ENCODE results near the gene HOXB2. TPM values are rescaled to one million over a fixed set of nuclear protein-coding genes. Genes with fewer than 3 reads are reported as not detected.

The HOXB2 gene
- total RNA-seq, 1 experiment from 2014 or later, result not detected

DNA sequence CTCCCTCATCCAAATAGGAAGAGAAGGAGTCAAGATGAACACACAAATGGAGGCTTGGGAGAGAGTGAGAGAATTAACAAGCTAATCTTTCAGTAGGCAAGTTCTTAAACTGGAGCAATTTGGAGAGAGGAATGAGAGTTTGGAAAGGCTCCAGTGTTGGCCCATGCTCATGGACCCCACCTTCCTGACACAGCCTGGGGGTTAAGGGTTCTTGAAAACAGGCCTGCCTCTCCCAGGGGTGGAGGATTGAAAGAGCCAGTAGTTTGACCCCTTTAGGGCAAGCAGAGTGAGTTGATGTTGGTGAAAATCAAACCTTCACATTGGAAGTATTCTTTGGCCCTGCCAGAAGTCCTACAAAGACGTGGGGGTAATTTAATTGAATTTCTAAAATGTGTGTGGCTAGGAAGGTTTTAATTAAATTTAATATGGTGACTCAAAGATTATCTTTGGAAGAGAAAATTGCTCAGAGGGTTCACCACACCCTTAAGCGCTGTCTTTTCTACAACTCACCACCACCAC lies 39.4 kb upstream of the HOXB2 start:
- Histone ChIP-seq H3K9ac (ENCODE audit: extremely low read depth, insufficient read length, low read length) (no peak overlapping the region), H3K4ac (ENCODE audit: low read depth, low read length) (no peak overlapping the region), H2AK5ac (ENCODE audit: insufficient read length, low read length) (no peak overlapping the region), H3K4me2 (ENCODE audit: insufficient read depth, insufficient read length, low read length) (no peak overlapping the region), H4K20me1 (ENCODE audit: control insufficient read depth, insufficient read depth, insufficient read length) (no peaks in the 10 kb centered on the region), H2BK15ac (ENCODE audit: low read depth, low read length) (no peak overlapping the region), H3T11ph (ENCODE audit: low read length) (no peak overlapping the region), H4K91ac (ENCODE audit: insufficient read length, low read depth, low read length) (no peak overlapping the region), H3K79me2 (ENCODE audit: insufficient read depth, low read length) (no peaks in the 10 kb centered on the region), H2AFZ (ENCODE audit: low read length) (no peak overlapping the region), H3K79me1 (ENCODE audit: insufficient read depth, low read depth, low read length, poor library complexity, severe bottlenecking) (no peaks in the 10 kb centered on the region), H2BK12ac (ENCODE audit: insufficient read length, low read depth, low read length) (no peak overlapping the region), H3K18ac (ENCODE audit: insufficient read length, low read depth, low read length) (no peak overlapping the region), H2BK120ac (ENCODE audit: low read depth, low read length, poor library complexity, severe bottlenecking) (no peak overlapping the region), H3K27ac (ENCODE audit: insufficient read length, low read depth, low read length) (no peak overlapping the region), H3K56ac (ENCODE audit: insufficient read length, low read depth, low read length) (no peak overlapping the region), H4K8ac (replicated peaks; ENCODE audit: insufficient read length, low read depth, low read length) (no peak overlapping the region), H2BK5ac (ENCODE audit: insufficient read length, low read length) (no peak overlapping the region), H3K9me3 (ENCODE audit: control insufficient read depth, low read depth, low read length) (no peaks in the 10 kb centered on the region), H3K14ac (ENCODE audit: insufficient read depth, low read length) (no peak overlapping the region), H3K27me3 (ENCODE audit: insufficient read depth, low read length) (peaks cover 100% of the 10 kb centered on the region), H4K5ac (ENCODE audit: insufficient read length, low read depth, low read length) (no peak overlapping the region), H3K23me2 (ENCODE audit: insufficient read length, low read depth, low read length, poor library complexity, severe bottlenecking) (peaks cover 3% of the 10 kb centered on the region), H3K23ac (ENCODE audit: insufficient read length, low read depth, low read length) (no peak overlapping the region), H3K4me1 (ENCODE audit: insufficient read depth, low read length) (no peaks in the 10 kb centered on the region), H2BK20ac (ENCODE audit: low read depth, low read length, poor library complexity, severe bottlenecking) (no peak overlapping the region)
- no CpG with 5 or more reads among the region's 2 CpGs for WGBS (ENCODE audit: extremely low coverage, insufficient read length, low lambda C conversion rate)
- Mint-ChIP-seq H3K27ac (peak overlapping the region in 1 of 3 experiments; percentile 30; a peak in 1 of 7 replicates), H3K27me3 (ENCODE audit: low read depth) (peaks cover 100% of the 10 kb centered on the region), H3K36me3 (ENCODE audit: insufficient read depth in 1 of 3, low read depth in 3 of 3) (no peaks in the 10 kb centered on the region; a peak in 2 of 7 replicates), H3K9me3 (peaks cover 5 to 21% of the 10 kb centered on the region in 2 experiments; a peak in 4 of 5 replicates), H3K4me3 (no peak overlapping the region), H3K4me1 (peaks cover 13 to 24% of the 10 kb centered on the region in 2 experiments)
- TF ChIP-seq, protein P1, sequence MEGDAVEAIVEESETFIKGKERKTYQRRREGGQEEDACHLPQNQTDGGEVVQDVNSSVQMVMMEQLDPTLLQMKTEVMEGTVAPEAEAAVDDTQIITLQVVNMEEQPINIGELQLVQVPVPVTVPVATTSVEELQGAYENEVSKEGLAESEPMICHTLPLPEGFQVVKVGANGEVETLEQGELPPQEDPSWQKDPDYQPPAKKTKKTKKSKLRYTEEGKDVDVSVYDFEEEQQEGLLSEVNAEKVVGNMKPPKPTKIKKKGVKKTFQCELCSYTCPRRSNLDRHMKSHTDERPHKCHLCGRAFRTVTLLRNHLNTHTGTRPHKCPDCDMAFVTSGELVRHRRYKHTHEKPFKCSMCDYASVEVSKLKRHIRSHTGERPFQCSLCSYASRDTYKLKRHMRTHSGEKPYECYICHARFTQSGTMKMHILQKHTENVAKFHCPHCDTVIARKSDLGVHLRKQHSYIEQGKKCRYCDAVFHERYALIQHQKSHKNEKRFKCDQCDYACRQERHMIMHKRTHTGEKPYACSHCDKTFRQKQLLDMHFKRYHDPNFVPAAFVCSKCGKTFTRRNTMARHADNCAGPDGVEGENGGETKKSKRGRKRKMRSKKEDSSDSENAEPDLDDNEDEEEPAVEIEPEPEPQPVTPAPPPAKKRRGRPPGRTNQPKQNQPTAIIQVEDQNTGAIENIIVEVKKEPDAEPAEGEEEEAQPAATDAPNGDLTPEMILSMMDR (conservative IDR thresholded peaks at IDR 0.05), result no peak
- no peak for DNase-seq
